SJSA1 (cell line): Measurements from ENCODE around the gene CLEC4F. TPM values are rescaled to one million over a fixed set of nuclear protein-coding genes. Genes with fewer than 3 reads are reported as not detected.

Experiments used
- DNase-seq, 2 experiments: peaks; one replicate each; pipeline ENCODE4 v3.0.0-alpha.2; 2015 to 2020; ENCODE audit warnings: low spot score in 2 of 2, low read depth in 1 of 2
- H3K27ac ChIP-seq: fragments of 250-450 bp; sonication (Bioruptor Pico); 2 replicates; pipeline ENCODE4 v1.5.1; 2020; ENCODE audit warnings: mild to moderate bottlenecking, moderate library complexity
- H3K27me3 ChIP-seq: fragments of 250-450 bp; sonication (Bioruptor Pico); replicated peaks from 2 replicates; pipeline ENCODE4 v1.5.1; 2020; ENCODE audit warnings: mild to moderate bottlenecking, moderate library complexity
- H3K36me3 ChIP-seq: fragments of 250-450 bp; sonication (Bioruptor Pico); 2 replicates; pipeline ENCODE4 v1.5.1; 2020; ENCODE audit warnings: mild to moderate bottlenecking
- H3K4me1 ChIP-seq: fragments of 250-450 bp; sonication (Bioruptor Pico); replicated peaks from 2 replicates; pipeline ENCODE4 v1.6.1; 2021; ENCODE audit warnings: mild to moderate bottlenecking
- H3K4me3 ChIP-seq: fragments of 250-450 bp; sonication (Bioruptor Pico); 2 replicates; pipeline ENCODE4 v1.5.1; 2020; ENCODE audit warnings: mild to moderate bottlenecking
- H3K9me3 ChIP-seq: fragments of 250-450 bp; sonication (Bioruptor Pico); replicated peaks from 2 replicates; pipeline ENCODE4 v1.5.1; 2020; ENCODE audit warnings: mild to moderate bottlenecking
- total RNA-seq: library from RNA; depleted of rRNA; stranded (reverse); fragments of >200 nt; shearing (Covaris generic); gene quantifications from 2 replicates; pipeline ENCODE4 v1.2.3, GENCODE V29; 2014

The CLEC4F gene
- total RNA-seq, 1 experiment from 2014 or later = not detected

GRCh38 chr2:70833246-70833645 lies 12.8 kb upstream of the CLEC4F start:
- no peak overlapping the region for H3K4me3 ChIP-seq
- DNase-seq = no peak
- no peaks in the 10 kb centered on the region; the same call in 1 of the 2 replicates for H3K27me3 ChIP-seq
- H3K9me3 ChIP-seq = no peaks in the 10 kb centered on the region
- no peaks in the 10 kb centered on the region for H3K4me1 ChIP-seq
- no peaks in the 10 kb centered on the region for H3K36me3 ChIP-seq
- no peak overlapping the region for H3K27ac ChIP-seq

- Histone ChIP-seq H3K27me3 (no peaks in the 10 kb centered on the region; the same call in 1 of the 2 replicates), H3K36me3 (no peaks in the 10 kb centered on the region), H3K9me3 (no peaks in the 10 kb centered on the region), H3K4me3 (no peak overlapping the region), H3K27ac (no peak overlapping the region), H3K4me1 (no peaks in the 10 kb centered on the region)
- no peak for DNase-seq
Observed at GRCh38 chr2:70832386-70832785, 12.0 kb upstream of the CLEC4F start.

- H3K9me3 ChIP-seq = no peaks in the 10 kb centered on the region
- H3K4me1 ChIP-seq = no peaks in the 10 kb centered on the region
- DNase-seq = no peak
- H3K27me3 ChIP-seq = no peaks in the 10 kb centered on the region; the same call in 1 of the 2 replicates
- no peak overlapping the region for H3K27ac ChIP-seq
- no peaks in the 10 kb centered on the region for H3K36me3 ChIP-seq
- no peak overlapping the region for H3K4me3 ChIP-seq
Observed at GRCh38 chr2:70831861-70832260, 11.5 kb upstream of the CLEC4F start.

- no peak for DNase-seq
- H3K27ac ChIP-seq = no peak overlapping the region
- no peaks in the 10 kb centered on the region for H3K36me3 ChIP-seq
- no peak overlapping the region for H3K4me3 ChIP-seq
- H3K4me1 ChIP-seq = no peaks in the 10 kb centered on the region
- no peaks in the 10 kb centered on the region; the same call in 1 of the 2 replicates for H3K27me3 ChIP-seq
- H3K9me3 ChIP-seq = no peaks in the 10 kb centered on the region
Observed at GRCh38 chr2:70830366-70830765, 10.0 kb upstream of the CLEC4F start.

- DNase-seq = no peak
- no peak overlapping the region for H3K27ac ChIP-seq
- H3K9me3 ChIP-seq = no peaks in the 10 kb centered on the region
- H3K4me3 ChIP-seq = no peak overlapping the region
- H3K27me3 ChIP-seq = no peaks in the 10 kb centered on the region; the same call in 1 of the 2 replicates
- no peaks in the 10 kb centered on the region for H3K36me3 ChIP-seq
- H3K4me1 ChIP-seq = no peaks in the 10 kb centered on the region
Observed at GRCh38 chr2:70829916-70830315, 9.5 kb upstream of the CLEC4F start.

DNA sequence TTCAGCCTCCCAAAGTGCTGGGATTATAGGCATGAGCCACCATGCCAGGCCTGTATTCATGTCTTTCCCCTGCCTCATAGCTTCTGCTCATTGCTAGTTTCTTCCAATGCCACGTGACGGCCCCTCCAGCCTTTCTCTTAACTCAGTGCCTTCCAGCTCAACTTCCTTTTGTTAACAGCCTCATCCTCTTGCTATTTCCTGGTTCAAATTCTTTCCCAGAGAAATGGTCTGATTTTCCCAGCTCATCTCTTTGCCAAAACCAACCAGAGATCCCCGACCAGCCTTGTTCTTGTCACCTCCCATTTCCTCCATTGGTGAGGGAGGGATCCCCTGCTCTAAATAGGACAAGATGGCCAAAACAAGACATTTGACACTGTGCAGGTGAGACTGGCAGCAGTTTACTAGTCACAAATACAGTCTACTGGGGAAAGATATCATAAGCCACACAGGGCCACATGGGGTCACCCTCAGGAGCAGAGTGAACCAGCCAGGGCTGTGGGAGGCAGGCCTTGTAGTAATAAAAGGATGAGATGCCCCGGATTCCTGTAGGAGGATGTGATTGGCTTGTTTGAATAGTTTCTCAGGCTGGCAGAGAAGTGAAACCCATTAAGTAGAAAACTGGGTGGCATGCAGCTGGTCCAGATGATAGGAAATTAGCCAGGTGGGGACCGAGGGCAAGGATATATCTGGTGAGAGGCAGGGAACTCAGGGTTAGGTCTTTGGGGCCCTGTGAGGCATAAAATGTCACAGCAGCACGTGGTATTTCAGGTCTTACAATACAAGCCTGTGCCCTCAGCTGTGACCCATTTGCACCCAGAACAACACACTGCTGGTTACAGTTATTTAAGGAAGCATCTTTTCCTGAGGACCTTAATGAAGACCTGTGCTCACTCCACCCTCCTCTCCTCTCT lies 8.8 kb upstream of the CLEC4F start:
- Histone ChIP-seq H3K9me3 (no peaks in the 10 kb centered on the region), H3K27me3 (no peaks in the 10 kb centered on the region; the same call in 1 of the 2 replicates), H3K4me1 (no peaks in the 10 kb centered on the region), H3K27ac (no peak overlapping the region), H3K4me3 (no peak overlapping the region), H3K36me3 (no peaks in the 10 kb centered on the region)
- no peak for DNase-seq

DNA sequence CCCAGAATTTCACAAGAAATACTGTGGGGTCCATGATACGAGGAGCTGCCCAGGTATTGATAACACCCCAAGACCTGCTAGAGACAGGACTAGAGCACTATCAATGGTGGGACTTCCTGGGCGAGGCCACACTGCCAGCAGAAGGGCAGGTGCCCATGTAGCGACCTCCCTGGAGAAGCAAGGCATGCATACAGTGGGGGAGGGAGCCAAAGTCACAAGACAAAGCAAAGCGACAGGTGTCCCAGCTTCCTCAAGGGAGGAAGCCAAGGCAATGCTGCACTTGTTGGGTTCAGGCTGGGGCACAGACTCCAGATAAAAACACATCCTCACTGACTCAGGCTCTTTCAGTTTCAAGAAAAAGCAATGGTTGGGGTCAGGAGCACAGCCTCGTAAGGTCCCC lies 7.7 kb upstream of the CLEC4F start:
- no peaks in the 10 kb centered on the region for H3K4me1 ChIP-seq
- DNase-seq = no peak
- no peaks in the 10 kb centered on the region for H3K9me3 ChIP-seq
- no peaks in the 10 kb centered on the region for H3K36me3 ChIP-seq
- H3K27ac ChIP-seq = no peak overlapping the region
- no peak overlapping the region for H3K4me3 ChIP-seq
- no peaks in the 10 kb centered on the region; the same call in 1 of the 2 replicates for H3K27me3 ChIP-seq

- Histone ChIP-seq H3K27me3 (no peaks in the 10 kb centered on the region; the same call in 1 of the 2 replicates), H3K27ac (no peak overlapping the region), H3K4me1 (no peaks in the 10 kb centered on the region), H3K4me3 (no peak overlapping the region), H3K36me3 (no peaks in the 10 kb centered on the region), H3K9me3 (no peaks in the 10 kb centered on the region)
- no peak for DNase-seq
Observed at GRCh38 chr2:70827388-70827787, 7.0 kb upstream of the CLEC4F start.

DNA sequence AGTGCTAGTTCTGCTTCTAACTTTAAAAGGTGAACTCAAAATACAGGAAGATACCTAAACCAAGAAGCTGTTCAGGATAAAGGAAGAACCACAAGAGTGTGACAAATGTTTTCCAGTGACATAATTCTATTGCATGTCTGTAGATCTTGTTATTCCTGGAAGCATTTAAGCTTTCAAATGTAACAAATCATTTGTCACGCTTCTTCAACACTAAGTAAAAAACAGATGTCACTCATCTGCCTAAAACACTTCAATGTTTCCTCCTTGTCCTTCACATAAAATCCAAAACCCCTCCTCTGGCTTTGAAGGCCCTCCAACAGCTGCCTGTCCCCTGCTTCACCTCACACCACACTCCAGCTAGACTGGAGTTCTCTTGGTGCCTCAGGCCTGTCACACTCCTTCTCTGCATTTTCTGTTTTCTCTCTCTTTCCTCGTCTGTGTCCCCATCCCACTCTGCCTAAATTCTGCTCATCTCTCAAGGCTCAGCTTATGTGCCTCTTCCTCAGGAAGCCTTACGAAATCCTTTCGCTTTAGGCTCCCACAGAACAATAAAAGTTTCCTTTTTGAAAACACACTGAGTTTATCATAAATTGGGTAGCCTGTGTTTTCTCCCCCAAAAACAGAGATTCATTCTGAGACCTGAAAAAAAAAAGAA lies 6.4 kb upstream of the CLEC4F start:
- no peak overlapping the region for H3K4me3 ChIP-seq
- no peaks in the 10 kb centered on the region for H3K4me1 ChIP-seq
- no peaks in the 10 kb centered on the region for H3K9me3 ChIP-seq
- no peaks in the 10 kb centered on the region for H3K36me3 ChIP-seq
- DNase-seq = no peak
- H3K27me3 ChIP-seq = no peaks in the 10 kb centered on the region
- H3K27ac ChIP-seq = no peak overlapping the region

GRCh38 chr2:70823249-70823648 lies 2.9 kb upstream of the CLEC4F start:
- no peak overlapping the region for H3K4me3 ChIP-seq
- H3K36me3 ChIP-seq = no peaks in the 10 kb centered on the region
- no peaks in the 10 kb centered on the region for H3K4me1 ChIP-seq
- H3K27ac ChIP-seq = no peak overlapping the region
- peaks cover under 1% of the 10 kb centered on the region for H3K27me3 ChIP-seq
- no peaks in the 10 kb centered on the region for H3K9me3 ChIP-seq
- DNase-seq = no peak

GRCh38 chr2:70822843-70823242 lies 2.4 kb upstream of the CLEC4F start:
- DNase-seq = no peak
- Histone ChIP-seq H3K36me3 (no peaks in the 10 kb centered on the region), H3K9me3 (no peaks in the 10 kb centered on the region), H3K27ac (no peak overlapping the region), H3K27me3 (peaks cover 5% of the 10 kb centered on the region), H3K4me3 (no peak overlapping the region), H3K4me1 (no peaks in the 10 kb centered on the region)

GRCh38 chr2:70817284-70817954 lies 3.0 kb downstream of the CLEC4F start:
- Histone ChIP-seq H3K4me1 (no peaks in the 10 kb centered on the region), H3K4me3 (no peak overlapping the region), H3K9me3 (no peaks in the 10 kb centered on the region), H3K27me3 (peaks cover 20% of the 10 kb centered on the region), H3K27ac (no peak overlapping the region), H3K36me3 (no peaks in the 10 kb centered on the region)
- DNase-seq = no peak

DNA sequence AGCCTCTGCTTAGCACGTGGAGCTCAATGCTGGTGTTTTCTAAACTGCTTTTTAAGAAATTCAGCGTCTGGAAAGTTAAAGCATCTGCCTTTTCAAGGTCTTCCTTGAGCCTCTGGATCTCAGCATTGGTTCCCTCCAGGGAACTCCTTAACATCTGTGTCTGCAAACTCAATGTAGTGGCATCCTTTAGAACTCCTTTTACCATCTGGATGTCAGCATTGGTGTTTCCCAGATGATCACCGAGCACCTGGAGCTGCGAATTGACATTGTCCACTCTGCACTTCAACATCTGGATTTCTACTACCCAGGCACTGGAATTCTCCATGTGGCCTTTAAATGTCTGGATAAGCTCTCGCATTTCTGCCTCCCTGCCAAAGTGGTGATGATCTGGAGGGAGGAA lies 3.7 kb downstream of the CLEC4F start:
- Histone ChIP-seq H3K4me3 (no peak overlapping the region), H3K27ac (no peak overlapping the region), H3K27me3 (peaks cover 20% of the 10 kb centered on the region), H3K9me3 (no peaks in the 10 kb centered on the region), H3K4me1 (no peaks in the 10 kb centered on the region), H3K36me3 (no peaks in the 10 kb centered on the region)
- DNase-seq = no peak
